HEK293 (cell line): ENCODE results near the gene AKT3.
A peak's percentile ranks its signal among the peaks of the same experiment; 100 is the strongest.

Experiments
- AEBP2 ChIP-seq: fragments of 450-650 bp; formaldehyde crosslinking; IDR thresholded peaks from 2 replicates; pipeline ENCODE4 v1.5.1; 2016; ENCODE audit warnings: missing biosample characterization, missing genetic modification characterization, borderline replicate concordance
- GLIS2 ChIP-seq: fragments of 450-650 bp; formaldehyde crosslinking; IDR thresholded peaks from 2 replicates; pipeline ENCODE4 v1.5.1; 2016; ENCODE audit warnings: missing biosample characterization, missing genetic modification characterization
- KLF16 ChIP-seq: fragments of 450-650 bp; formaldehyde crosslinking; IDR thresholded peaks from 2 replicates; pipeline ENCODE4 v1.5.1; 2017; ENCODE audit warnings: missing biosample characterization, missing genetic modification characterization
- KLF8 ChIP-seq: fragments of 450-650 bp; formaldehyde crosslinking; IDR thresholded peaks from 2 replicates; pipeline ENCODE4 v1.5.1; 2016; ENCODE audit warnings: missing biosample characterization, missing genetic modification characterization
- OSR2 ChIP-seq: fragments of 450-650 bp; formaldehyde crosslinking; IDR thresholded peaks from 2 replicates; pipeline ENCODE4 v1.5.1; 2016; ENCODE audit warnings: missing biosample characterization, missing genetic modification characterization
- PATZ1 ChIP-seq: fragments of 450-650 bp; formaldehyde crosslinking; IDR thresholded peaks from 2 replicates; pipeline ENCODE4 v1.5.1; 2016; ENCODE audit warnings: missing biosample characterization, missing genetic modification characterization
- SALL2 ChIP-seq: fragments of 450-650 bp; formaldehyde crosslinking; IDR thresholded peaks from 2 replicates; pipeline ENCODE4 v1.5.0; 2017; ENCODE audit warnings: missing biosample characterization, mild to moderate bottlenecking, missing genetic modification characterization, borderline replicate concordance
- SCRT1 ChIP-seq: fragments of 450-650 bp; formaldehyde crosslinking; IDR thresholded peaks from 2 replicates; pipeline ENCODE4 v1.5.1; 2016; ENCODE audit warnings: missing biosample characterization, missing genetic modification characterization, borderline replicate concordance
- SP7 ChIP-seq: fragments of 450-650 bp; formaldehyde crosslinking; IDR thresholded peaks from 2 replicates; pipeline ENCODE4 v1.5.1; 2016; ENCODE audit warnings: missing biosample characterization, missing genetic modification characterization
- TCF7L2 ChIP-seq: IDR thresholded peaks from 2 replicates; pipeline ENCODE4 v1.6.1; 2011; ENCODE audit warnings: low read depth, mild to moderate bottlenecking, inconsistent platforms, low read length, moderate library complexity, borderline replicate concordance
- YY1 ChIP-seq: fragments of 450-650 bp; formaldehyde crosslinking; IDR thresholded peaks from 2 replicates; pipeline ENCODE4 v1.5.1; 2018; ENCODE audit warnings: missing biosample characterization, missing genetic modification characterization
- ZBTB8A ChIP-seq: fragments of 450-650 bp; formaldehyde crosslinking; IDR thresholded peaks from 2 replicates; pipeline ENCODE4 v1.5.1; 2016; ENCODE audit warnings: missing biosample characterization, missing genetic modification characterization
- ZIC2 ChIP-seq: fragments of 450-650 bp; formaldehyde crosslinking; IDR thresholded peaks from 2 replicates; pipeline ENCODE4 v1.5.1; 2016; ENCODE audit warnings: missing biosample characterization, missing genetic modification characterization
- ZNF114 ChIP-seq: fragments of 450-650 bp; formaldehyde crosslinking; IDR thresholded peaks from 2 replicates; pipeline ENCODE4 v1.5.0; 2017; ENCODE audit warnings: missing biosample characterization, missing genetic modification characterization
- ZNF174 ChIP-seq: fragments of 450-650 bp; formaldehyde crosslinking; IDR thresholded peaks from 2 replicates; pipeline ENCODE4 v1.5.0; 2017; ENCODE audit warnings: missing biosample characterization, mild to moderate bottlenecking, missing genetic modification characterization
- ZNF175 ChIP-seq: fragments of 450-650 bp; formaldehyde crosslinking; IDR thresholded peaks from 2 replicates; pipeline ENCODE4 v1.5.1; 2016; ENCODE audit warnings: missing biosample characterization, missing genetic modification characterization
- ZNF18 ChIP-seq: fragments of 450-650 bp; formaldehyde crosslinking; IDR thresholded peaks from 2 replicates; pipeline ENCODE4 v1.5.1; 2016; ENCODE audit warnings: missing biosample characterization, missing genetic modification characterization
- ZNF221 ChIP-seq: fragments of 450-650 bp; formaldehyde crosslinking; IDR thresholded peaks from 2 replicates; pipeline ENCODE4 v1.5.1; 2017; ENCODE audit warnings: missing biosample characterization, missing genetic modification characterization, borderline replicate concordance
- ZNF23 ChIP-seq: fragments of 450-650 bp; formaldehyde crosslinking; IDR thresholded peaks from 2 replicates; pipeline ENCODE4 v1.5.1; 2016; ENCODE audit warnings: missing biosample characterization, missing genetic modification characterization, borderline replicate concordance
- ZNF24 ChIP-seq: fragments of 450-650 bp; formaldehyde crosslinking; IDR thresholded peaks from 2 replicates; pipeline ENCODE4 v1.5.1; 2016; ENCODE audit warnings: missing biosample characterization, missing genetic modification characterization
- ZNF248 ChIP-seq: fragments of 450-650 bp; formaldehyde crosslinking; IDR thresholded peaks from 2 replicates; pipeline ENCODE4 v1.5.1; 2017; ENCODE audit warnings: missing biosample characterization, missing genetic modification characterization
- ZNF449 ChIP-seq: fragments of 450-650 bp; formaldehyde crosslinking; IDR thresholded peaks from 2 replicates; pipeline ENCODE4 v1.5.1; 2017; ENCODE audit warnings: missing biosample characterization, mild to moderate bottlenecking, missing genetic modification characterization, moderate library complexity
- ZNF514 ChIP-seq: fragments of 450-650 bp; formaldehyde crosslinking; IDR thresholded peaks from 2 replicates; pipeline ENCODE4 v1.5.1; 2016; ENCODE audit warnings: missing biosample characterization, missing genetic modification characterization
- ZNF560 ChIP-seq: fragments of 450-650 bp; formaldehyde crosslinking; IDR thresholded peaks from 2 replicates; pipeline ENCODE4 v1.5.1; 2017; ENCODE audit warnings: missing biosample characterization, missing genetic modification characterization, borderline replicate concordance
- ZNF580 ChIP-seq: fragments of 450-650 bp; formaldehyde crosslinking; IDR thresholded peaks from 2 replicates; pipeline ENCODE4 v1.5.1; 2016; ENCODE audit warnings: missing biosample characterization, missing genetic modification characterization
- ZNF596 ChIP-seq: fragments of 450-650 bp; IDR thresholded peaks from 2 replicates; pipeline ENCODE4 v1.5.0; 2018; ENCODE audit warnings: missing biosample characterization, mild to moderate bottlenecking, missing genetic modification characterization, moderate library complexity
- ZNF626 ChIP-seq: fragments of 450-650 bp; sonication (Bioruptor Pico); formaldehyde crosslinking; IDR thresholded peaks from 2 replicates; pipeline ENCODE4 v1.5.1; 2018; ENCODE audit warnings: missing biosample characterization, missing genetic modification characterization, inconsistent platforms
- ZNF639 ChIP-seq: fragments of 450-650 bp; formaldehyde crosslinking; IDR thresholded peaks from 2 replicates; pipeline ENCODE4 v1.5.1; 2016; ENCODE audit warnings: missing biosample characterization, missing genetic modification characterization
- TF ChIP-seq, protein P1 (sequence below): fragments of 450-650 bp; formaldehyde crosslinking; IDR thresholded peaks from 2 replicates; pipeline ENCODE4 v1.5.1; 2016; ENCODE audit warnings: missing biosample characterization, missing genetic modification characterization

Gene AKT3

DNA sequence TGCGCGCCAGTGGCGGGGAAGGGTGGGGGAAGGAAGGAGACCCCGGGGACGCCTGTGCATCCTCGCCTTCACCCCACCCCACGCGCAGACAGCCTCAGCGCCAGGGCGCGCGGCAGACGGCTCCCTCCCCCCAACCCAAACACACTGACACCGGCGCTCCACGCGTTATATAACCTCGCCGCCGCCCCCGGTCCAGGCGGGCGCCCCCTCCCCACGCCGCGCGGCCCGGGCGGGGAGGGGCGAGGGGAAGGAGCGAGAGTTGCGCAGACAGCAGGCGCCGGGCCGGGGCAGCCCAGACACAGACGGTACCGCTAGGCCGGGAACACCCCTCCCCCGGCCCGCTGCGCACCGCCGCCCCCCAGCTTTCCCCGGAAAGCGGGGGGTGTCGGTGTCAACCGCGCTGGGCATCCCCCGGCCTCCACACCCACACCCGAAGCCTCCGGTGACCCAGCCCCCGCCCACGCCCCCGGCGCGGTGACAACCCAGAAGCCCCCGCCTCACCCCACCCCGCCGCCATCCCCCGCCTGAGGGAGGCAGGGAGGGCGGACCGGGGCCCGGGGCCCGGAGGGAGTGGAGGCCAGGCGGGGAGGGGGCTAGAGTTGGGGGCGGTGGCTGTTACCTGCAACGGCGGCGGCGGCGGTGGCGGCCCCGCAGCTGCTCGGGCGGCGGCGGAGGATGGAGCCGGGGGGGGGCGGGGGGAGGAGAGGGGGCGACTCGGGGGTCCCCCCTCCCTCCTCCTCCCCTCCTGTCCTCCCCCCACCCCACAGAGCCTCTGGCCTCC, 432 bp downstream of the AKT3 start (continued):
- TF ChIP-seq ZNF449 (tag by site-specific recombination) = no peak
- peak; percentile 87 for TF ChIP-seq KLF8 (tag by site-specific recombination)
- peak; percentile 66 for TF ChIP-seq GLIS2 (tag by site-specific recombination)
- no peak; the same call in none of the 2 replicates for TF ChIP-seq SP7
- TF ChIP-seq SCRT1 (tag by site-specific recombination) = no peak
- 0 out of 2 replicates have a peak, but pooled peaks have one; percentile 16 for TF ChIP-seq KLF16 (tag by site-specific recombination)
- no peak for TF ChIP-seq ZNF560 (tag by site-specific recombination)
- TF ChIP-seq SALL2 (tag by site-specific recombination) = no peak
- TF ChIP-seq AEBP2 (tag by site-specific recombination) = no peak
- TF ChIP-seq ZIC2 (tag by site-specific recombination) = no peak; the same call in 1 of the 2 replicates
- TF ChIP-seq ZNF23 (tag by site-specific recombination) = no peak
- TF ChIP-seq ZNF174 (tag by site-specific recombination) = no peak
- no peak for TF ChIP-seq TCF7L2
- peak; percentile 50; the same call in 1 of the 2 replicates for TF ChIP-seq ZNF596 (tag by site-specific recombination)
- TF ChIP-seq YY1 (tag by site-specific recombination) = no peak
- no peak for TF ChIP-seq ZNF18
- TF ChIP-seq ZBTB8A (tag by site-specific recombination) = 0 out of 2 replicates have a peak, but pooled peaks have one; percentile 38
- TF ChIP-seq ZNF514 = no peak
- no peak for TF ChIP-seq ZNF221
- no peak for TF ChIP-seq OSR2 (tag by site-specific recombination)
- no peak for TF ChIP-seq ZNF175 (tag by site-specific recombination)
- no peak for TF ChIP-seq ZNF626 (tag by site-specific recombination)
- TF ChIP-seq ZNF114 (tag by site-specific recombination) = no peak
- TF ChIP-seq, protein P1, sequence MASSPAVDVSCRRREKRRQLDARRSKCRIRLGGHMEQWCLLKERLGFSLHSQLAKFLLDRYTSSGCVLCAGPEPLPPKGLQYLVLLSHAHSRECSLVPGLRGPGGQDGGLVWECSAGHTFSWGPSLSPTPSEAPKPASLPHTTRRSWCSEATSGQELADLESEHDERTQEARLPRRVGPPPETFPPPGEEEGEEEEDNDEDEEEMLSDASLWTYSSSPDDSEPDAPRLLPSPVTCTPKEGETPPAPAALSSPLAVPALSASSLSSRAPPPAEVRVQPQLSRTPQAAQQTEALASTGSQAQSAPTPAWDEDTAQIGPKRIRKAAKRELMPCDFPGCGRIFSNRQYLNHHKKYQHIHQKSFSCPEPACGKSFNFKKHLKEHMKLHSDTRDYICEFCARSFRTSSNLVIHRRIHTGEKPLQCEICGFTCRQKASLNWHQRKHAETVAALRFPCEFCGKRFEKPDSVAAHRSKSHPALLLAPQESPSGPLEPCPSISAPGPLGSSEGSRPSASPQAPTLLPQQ (tag by site-specific recombination) = no peak
- TF ChIP-seq ZNF248 (tag by site-specific recombination) = no peak
- TF ChIP-seq ZNF24 = no peak
- no peak; the same call in 1 of the 2 replicates for TF ChIP-seq ZNF639
- TF ChIP-seq ZNF580 = no peak
- TF ChIP-seq PATZ1 (tag by site-specific recombination) = peak; percentile 88
